HFFc6 (cell line): Measurements from ENCODE around the gene MCAT. TPM values are rescaled to one million over a fixed set of nuclear protein-coding genes. Genes with fewer than 3 reads are reported as not detected.

Source experiments
- DNase-seq: peaks from one replicate; pipeline ENCODE4 v3.0.0-alpha.2; 2018
- H3K27ac Mint-ChIP-seq: 2 replicates; pipeline ENCODE4 v1.8.0; 2020; ENCODE audit warnings: mild to moderate bottlenecking, mixed read lengths
- H3K27me3 Mint-ChIP-seq: 2 replicates; pipeline ENCODE4 v1.8.0; 2021; ENCODE audit warnings: mild to moderate bottlenecking, moderate library complexity, mixed read lengths; ENCODE audit not compliant: insufficient read depth
- H3K36me3 Mint-ChIP-seq: 2 replicates; pipeline ENCODE4 v1.8.0; 2021; ENCODE audit warnings: low read depth, mixed read lengths
- H3K4me1 Mint-ChIP-seq: 2 replicates; pipeline ENCODE4 v1.8.0; 2020; ENCODE audit warnings: low read depth, mixed read lengths
- H3K4me3 Mint-ChIP-seq: 2 replicates; pipeline ENCODE4 v1.8.0; 2020; ENCODE audit warnings: mild to moderate bottlenecking, moderate library complexity, mixed read lengths
- H3K9me3 Mint-ChIP-seq: 2 replicates; pipeline ENCODE4 v1.8.0; 2020; ENCODE audit warnings: mild to moderate bottlenecking, mixed read lengths
- total RNA-seq, 6 experiments: library from RNA; stranded (reverse); fragmentation: NEBNext Ultra II Directional; extraction: Animal tissue kit (Norgen Biotek cat#: 25700); gene quantifications; 2 replicates in 1 of 6; 3 replicates in 5 of 6; pipeline ENCODE4 v1.2.3, GENCODE V29; 2021
- TF ChIP-seq, protein P1 (sequence below): fragments of 200-600 bp; sonication (generic); IDR thresholded peaks from 2 replicates; pipeline ENCODE4 v1.5.0; 2021; ENCODE audit warnings: antibody characterized with exemption, mild to moderate bottlenecking

The MCAT gene
- total RNA-seq, 6 experiments from 2014 or later: 15.1 to 16.6 (median 15.6) TPM

DNA sequence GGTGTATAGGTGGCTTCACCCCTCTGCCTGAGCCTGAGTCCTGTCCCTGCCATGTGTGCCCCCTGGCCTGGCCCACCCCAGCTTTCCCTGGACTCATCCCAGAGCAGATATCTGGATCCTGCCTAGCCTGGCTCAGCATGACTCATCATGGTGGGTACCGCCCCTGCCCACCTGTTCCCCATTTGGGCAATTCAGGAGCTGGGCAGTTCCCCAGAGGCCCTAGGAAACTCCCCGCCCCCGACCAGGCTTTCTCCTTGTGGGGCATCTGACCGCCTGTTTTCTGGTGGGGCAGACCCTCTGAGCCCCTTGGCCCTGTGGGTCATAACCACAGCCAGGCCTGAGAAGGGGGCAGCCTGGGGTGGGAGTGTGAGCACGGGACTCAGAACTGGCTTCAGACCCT is 12.6 kb upstream of the MCAT start:
- H3K4me3 Mint-ChIP-seq: no peak overlapping the region
- no peaks in the 10 kb centered on the region for H3K9me3 Mint-ChIP-seq
- DNase-seq: no peak
- H3K36me3 Mint-ChIP-seq: peaks cover 3% of the 10 kb centered on the region; the same call in 1 of the 2 replicates
- H3K4me1 Mint-ChIP-seq: peaks cover 16% of the 10 kb centered on the region
- H3K27ac Mint-ChIP-seq: no peak overlapping the region
- peaks cover 4% of the 10 kb centered on the region for H3K27me3 Mint-ChIP-seq
- TF ChIP-seq, protein P1, sequence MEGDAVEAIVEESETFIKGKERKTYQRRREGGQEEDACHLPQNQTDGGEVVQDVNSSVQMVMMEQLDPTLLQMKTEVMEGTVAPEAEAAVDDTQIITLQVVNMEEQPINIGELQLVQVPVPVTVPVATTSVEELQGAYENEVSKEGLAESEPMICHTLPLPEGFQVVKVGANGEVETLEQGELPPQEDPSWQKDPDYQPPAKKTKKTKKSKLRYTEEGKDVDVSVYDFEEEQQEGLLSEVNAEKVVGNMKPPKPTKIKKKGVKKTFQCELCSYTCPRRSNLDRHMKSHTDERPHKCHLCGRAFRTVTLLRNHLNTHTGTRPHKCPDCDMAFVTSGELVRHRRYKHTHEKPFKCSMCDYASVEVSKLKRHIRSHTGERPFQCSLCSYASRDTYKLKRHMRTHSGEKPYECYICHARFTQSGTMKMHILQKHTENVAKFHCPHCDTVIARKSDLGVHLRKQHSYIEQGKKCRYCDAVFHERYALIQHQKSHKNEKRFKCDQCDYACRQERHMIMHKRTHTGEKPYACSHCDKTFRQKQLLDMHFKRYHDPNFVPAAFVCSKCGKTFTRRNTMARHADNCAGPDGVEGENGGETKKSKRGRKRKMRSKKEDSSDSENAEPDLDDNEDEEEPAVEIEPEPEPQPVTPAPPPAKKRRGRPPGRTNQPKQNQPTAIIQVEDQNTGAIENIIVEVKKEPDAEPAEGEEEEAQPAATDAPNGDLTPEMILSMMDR: no peak

DNA sequence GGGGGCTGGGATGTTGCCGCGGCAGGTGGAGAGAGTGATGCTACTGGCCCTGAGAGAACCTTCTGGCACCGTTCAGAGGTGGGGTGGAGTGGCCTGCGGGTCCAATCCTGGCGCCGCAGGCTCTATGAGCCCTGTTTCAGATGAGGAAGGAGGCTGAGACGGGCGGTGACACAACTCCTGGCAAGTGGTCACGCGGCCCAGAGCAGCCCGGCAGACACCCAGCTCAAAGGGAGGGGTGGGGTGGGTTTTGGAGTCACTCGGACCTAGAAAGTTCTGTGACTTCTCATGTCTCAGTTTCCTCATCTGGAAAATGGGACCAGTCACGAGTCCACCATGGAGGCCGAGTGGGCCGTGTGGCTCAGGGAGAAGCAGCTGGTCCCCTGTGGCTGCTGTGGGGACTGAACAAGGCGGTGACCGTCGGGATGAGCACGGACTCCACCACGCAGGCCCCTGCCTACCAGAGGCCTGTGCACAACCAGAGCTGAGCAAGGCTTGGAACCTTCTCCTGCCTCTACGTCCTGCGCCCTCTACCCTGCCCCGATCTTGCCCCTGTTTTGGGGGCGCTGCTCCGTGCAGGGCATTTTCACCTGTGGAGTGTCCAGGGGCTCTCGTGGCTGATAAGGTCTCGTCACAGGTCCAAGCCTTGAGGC is 11.8 kb upstream of the MCAT start:
- Mint-ChIP-seq H3K4me3 (no peak overlapping the region), H3K4me1 (peaks cover 18% of the 10 kb centered on the region), H3K27me3 (peaks cover 4% of the 10 kb centered on the region), H3K27ac (no peak overlapping the region), H3K36me3 (peaks cover 3% of the 10 kb centered on the region; the same call in 1 of the 2 replicates), H3K9me3 (no peaks in the 10 kb centered on the region)
- no peak for DNase-seq
- TF ChIP-seq, protein P1: no peak

DNA sequence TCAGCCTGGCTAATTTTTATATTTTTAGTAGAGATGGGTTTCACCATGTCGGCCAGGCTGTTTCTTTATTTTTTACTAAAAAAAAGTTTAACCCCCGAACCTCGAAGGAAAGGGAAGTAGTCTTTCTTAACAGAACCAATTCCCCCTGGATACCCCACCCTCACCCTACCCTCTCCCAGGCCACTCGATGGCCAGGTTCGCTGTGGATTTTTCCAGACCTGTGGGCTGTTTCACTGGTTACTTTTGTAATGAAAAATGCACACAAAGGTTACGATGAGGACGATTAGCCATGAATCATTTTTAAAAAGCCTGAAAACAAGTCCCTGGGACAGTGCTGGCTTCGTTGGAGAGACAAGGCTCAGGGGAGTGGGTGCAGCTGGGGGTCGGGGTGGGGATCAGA is 10.7 kb upstream of the MCAT start:
- Mint-ChIP-seq H3K4me1 (peaks cover 18% of the 10 kb centered on the region), H3K9me3 (no peaks in the 10 kb centered on the region), H3K4me3 (peak overlapping the region; percentile 42; the same call in 1 of the 2 replicates), H3K27me3 (peaks cover 4% of the 10 kb centered on the region), H3K27ac (no peak overlapping the region), H3K36me3 (peaks cover 3% of the 10 kb centered on the region; the same call in 1 of the 2 replicates)
- DNase-seq: no peak
- TF ChIP-seq, protein P1: no peak

DNA sequence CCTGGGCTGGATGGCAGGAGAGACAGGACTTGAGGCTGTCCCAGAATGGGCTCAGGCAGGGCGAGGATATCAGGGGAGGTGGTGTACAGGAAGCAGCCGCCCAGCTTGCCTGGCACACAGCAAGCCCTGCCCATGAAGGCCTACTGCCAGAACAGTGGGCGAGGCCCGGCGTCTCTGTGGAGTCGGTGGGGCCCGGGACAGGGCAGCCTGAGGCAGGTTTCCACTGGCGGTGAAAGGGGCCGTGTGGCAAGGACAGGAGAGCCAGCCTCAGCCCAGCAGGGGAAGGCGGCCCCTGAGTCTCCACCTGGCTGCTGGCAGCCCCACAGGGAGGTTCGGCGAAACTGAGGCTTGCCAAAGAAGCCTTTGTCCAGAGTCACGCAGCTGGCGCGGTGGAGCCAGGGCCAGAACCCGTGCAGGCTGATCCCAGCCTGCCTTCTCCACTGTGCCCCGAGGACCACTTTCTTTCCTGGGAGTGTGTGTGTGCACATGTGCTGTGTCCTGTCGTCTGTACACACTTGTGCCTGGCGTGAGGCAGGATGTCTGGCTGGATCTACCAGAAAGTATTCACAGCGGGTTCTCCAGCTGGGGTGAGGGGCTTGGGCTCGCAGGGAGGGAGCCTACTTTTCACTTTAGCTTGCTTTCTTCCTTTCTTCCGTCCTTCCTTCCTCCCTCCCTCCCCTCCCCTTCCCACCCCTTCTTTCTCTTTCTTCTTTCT is 9.3 kb upstream of the MCAT start:
- peak overlapping the region; percentile 79 for H3K27ac Mint-ChIP-seq
- no peaks in the 10 kb centered on the region for H3K36me3 Mint-ChIP-seq
- H3K9me3 Mint-ChIP-seq: no peaks in the 10 kb centered on the region
- peaks cover 3% of the 10 kb centered on the region; the same call in 1 of the 2 replicates for H3K27me3 Mint-ChIP-seq
- H3K4me1 Mint-ChIP-seq: peaks cover 12% of the 10 kb centered on the region
- TF ChIP-seq, protein P1: no peak
- DNase-seq: peak; percentile 27
- peak overlapping the region; percentile 92 for H3K4me3 Mint-ChIP-seq

DNA sequence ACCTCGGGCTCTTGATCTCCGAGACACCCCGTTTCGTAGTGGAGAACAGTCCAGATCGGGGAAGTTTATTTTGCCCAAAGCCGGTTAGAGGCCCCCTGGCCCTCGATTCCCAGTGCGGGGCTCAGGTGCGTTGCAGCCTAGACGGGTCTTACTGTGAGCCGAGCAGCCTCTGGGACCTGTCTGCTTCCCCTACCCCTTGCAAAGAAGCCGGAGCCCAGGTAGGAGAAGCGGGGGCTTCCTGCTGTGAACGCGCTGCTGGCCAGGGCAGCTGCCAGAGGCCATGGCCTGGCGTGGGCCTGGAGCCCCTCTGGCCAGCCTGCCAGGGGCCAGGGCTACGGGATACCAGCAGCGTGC is 8.8 kb upstream of the MCAT start:
- H3K36me3 Mint-ChIP-seq: no peaks in the 10 kb centered on the region
- H3K9me3 Mint-ChIP-seq: no peaks in the 10 kb centered on the region
- H3K4me3 Mint-ChIP-seq: peak overlapping the region; percentile 92
- H3K4me1 Mint-ChIP-seq: peaks cover 12% of the 10 kb centered on the region
- peaks cover 3% of the 10 kb centered on the region; the same call in 1 of the 2 replicates for H3K27me3 Mint-ChIP-seq
- TF ChIP-seq, protein P1: no peak
- peak overlapping the region; percentile 79 for H3K27ac Mint-ChIP-seq
- no peak for DNase-seq
